RWPE2 (cell line): ENCODE data around the gene SLITRK2.
A peak's percentile ranks its signal among the peaks of the same experiment; 100 is the strongest.

Experiments
- ATAC-seq: fragments of 200-7000 bp; cut with Tn5 transposase; 3 replicates; pipeline ENCODE4 v1.9.1; 2021; ENCODE audit warnings: low read depth
- DNase-seq: peaks from one replicate; pipeline ENCODE4 v3.0.0-alpha.2; 2020; ENCODE audit warnings: low spot score
- H3K27ac ChIP-seq: fragments of 450-650 bp; 2 replicates; pipeline ENCODE4 v1.5.1; 2017; ENCODE audit warnings: mild to moderate bottlenecking; ENCODE audit not compliant: poor library complexity, severe bottlenecking
- H3K27me3 ChIP-seq: fragments of 250-450 bp; sonication (Bioruptor Pico); 2 replicates; pipeline ENCODE4 v1.5.1; 2021; ENCODE audit warnings: mild to moderate bottlenecking, moderate library complexity; ENCODE audit not compliant: insufficient read depth, poor library complexity, severe bottlenecking
- H3K36me3 ChIP-seq: fragments of 250-450 bp; sonication (Bioruptor Pico); 2 replicates; pipeline ENCODE4 v1.5.1; 2020; ENCODE audit warnings: low read depth, mild to moderate bottlenecking, moderate library complexity
- H3K4me1 ChIP-seq: fragments of 250-450 bp; sonication (Bioruptor Pico); 2 replicates; pipeline ENCODE4 v1.5.1; 2021; ENCODE audit warnings: mild to moderate bottlenecking, moderate library complexity; ENCODE audit not compliant: insufficient read depth, poor library complexity, severe bottlenecking
- H3K4me3 ChIP-seq: fragments of 250-450 bp; sonication (Bioruptor Pico); 2 replicates; pipeline ENCODE4 v1.5.1; 2021; ENCODE audit warnings: mild to moderate bottlenecking, moderate library complexity; ENCODE audit not compliant: severe bottlenecking
- H3K9me3 ChIP-seq: fragments of 250-450 bp; sonication (Bioruptor Pico); 2 replicates; pipeline ENCODE4 v1.5.1; 2021; ENCODE audit warnings: mild to moderate bottlenecking, moderate library complexity; ENCODE audit not compliant: severe bottlenecking
- CTCF ChIP-seq: fragments of 450-650 bp; IDR thresholded peaks from one replicate; pipeline ENCODE4 v1.5.1; 2017; ENCODE audit warnings: mild to moderate bottlenecking, moderate library complexity; ENCODE audit not compliant: poor library complexity, severe bottlenecking

SLITRK2 gene

GRCh38 chrX:145821291-145821897, 3.8 kb downstream of the SLITRK2 start:
- DNase-seq, result no peak
- ATAC-seq, result no peak

GRCh38 chrX:145821898-145822571, 4.4 kb downstream of the SLITRK2 start:
- Histone ChIP-seq H3K4me3 (no peak overlapping the region), H3K36me3 (no peaks in the 10 kb centered on the region), H3K27me3 (peaks cover 4% of the 10 kb centered on the region), H3K27ac (no peak overlapping the region), H3K9me3 (no peaks in the 10 kb centered on the region), H3K4me1 (no peaks in the 10 kb centered on the region)
- TF ChIP-seq CTCF, result no peak
- ATAC-seq, result no peak
- DNase-seq, result no peak

More at GRCh38 chrX:145821291-145821897, 3.8 kb downstream of the SLITRK2 start:
- peaks cover 7% of the 10 kb centered on the region for H3K27me3 ChIP-seq
- no peaks in the 10 kb centered on the region for H3K9me3 ChIP-seq
- H3K4me1 ChIP-seq, result no peaks in the 10 kb centered on the region
- H3K4me3 ChIP-seq, result no peak overlapping the region
- no peak overlapping the region for H3K27ac ChIP-seq
- no peaks in the 10 kb centered on the region for H3K36me3 ChIP-seq
- no peak for TF ChIP-seq CTCF

- DNase-seq (no peak), ATAC-seq (no peak)
- H3K27me3 ChIP-seq, result peaks cover 4% of the 10 kb centered on the region
- TF ChIP-seq CTCF, result no peak
- H3K27ac ChIP-seq, result no peak overlapping the region
- no peaks in the 10 kb centered on the region for H3K4me1 ChIP-seq
- no peak overlapping the region for H3K4me3 ChIP-seq
- no peaks in the 10 kb centered on the region for H3K9me3 ChIP-seq
- no peaks in the 10 kb centered on the region for H3K36me3 ChIP-seq
Measured at GRCh38 chrX:145823132-145823531, 5.5 kb downstream of the SLITRK2 start.

DNA sequence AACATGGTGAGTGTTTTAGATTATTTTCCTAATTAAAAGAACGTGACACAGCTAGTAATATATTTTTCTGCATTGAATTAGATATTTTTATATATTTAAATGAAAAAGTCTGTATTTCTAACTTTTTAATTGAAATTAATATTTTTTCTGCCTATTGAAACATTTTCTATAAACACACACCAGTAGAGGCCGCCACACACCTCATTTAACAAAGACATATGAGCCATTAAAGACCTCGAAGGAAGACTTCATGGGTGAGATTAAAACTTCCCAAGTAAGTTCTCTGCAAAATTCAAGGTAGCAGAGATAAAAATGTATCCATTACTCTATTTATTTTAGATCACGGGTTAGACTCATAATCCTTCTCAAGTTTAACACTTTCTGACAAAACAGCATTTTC, 8.3 kb downstream of the SLITRK2 start:
- Histone ChIP-seq H3K36me3 (no peaks in the 10 kb centered on the region), H3K9me3 (no peaks in the 10 kb centered on the region), H3K27me3 (no peaks in the 10 kb centered on the region), H3K27ac (no peak overlapping the region), H3K4me3 (no peak overlapping the region), H3K4me1 (no peaks in the 10 kb centered on the region)
- ATAC-seq (no peak), DNase-seq (no peak)
- peak; percentile 41 for TF ChIP-seq CTCF

- DNase-seq (no peak), ATAC-seq (no peak)
- Histone ChIP-seq H3K9me3 (no peaks in the 10 kb centered on the region), H3K4me3 (no peak overlapping the region), H3K4me1 (no peaks in the 10 kb centered on the region), H3K27ac (no peak overlapping the region), H3K27me3 (no peaks in the 10 kb centered on the region), H3K36me3 (no peaks in the 10 kb centered on the region)
- TF ChIP-seq CTCF, result peak; percentile 3
Measured at GRCh38 chrX:145826466-145826865, 8.8 kb downstream of the SLITRK2 start.
